Karpas-422 (cell line): ENCODE measurements around the gene TTC3. TPM values are rescaled to one million over a fixed set of nuclear protein-coding genes. Genes with fewer than 3 reads are reported as not detected.
"Not testable (repeated sequence)": the region's sequence is repeated elsewhere in the genome, so short reads cannot be mapped to it uniquely, and the experiment has no call there.

ENCODE experiments used
- DNase-seq: peaks from one replicate; pipeline ENCODE4 v3.0.0-alpha.2; 2015
- H2AFZ ChIP-seq: fragments of 200-600 bp; sonication (generic); 2 replicates; pipeline ENCODE4 v1.6.1; 2014; ENCODE audit warnings: antibody characterized with exemption, low read length, mixed read lengths
- H3K27ac ChIP-seq: fragments of 200-600 bp; sonication (generic); 2 replicates; pipeline ENCODE4 v1.5.1; 2014; ENCODE audit warnings: mild to moderate bottlenecking, low read length, moderate library complexity
- H3K27me3 ChIP-seq: fragments of 200-600 bp; sonication (generic); 2 replicates; pipeline ENCODE4 v1.6.1; 2014; ENCODE audit warnings: low read length, mixed read lengths
- H3K36me3 ChIP-seq: fragments of 200-600 bp; sonication (generic); 2 replicates; pipeline ENCODE4 v1.6.1; 2014; ENCODE audit warnings: low read length, mixed read lengths; ENCODE audit not compliant: insufficient read depth
- H3K4me1 ChIP-seq: fragments of 200-600 bp; sonication (generic); 2 replicates; pipeline ENCODE4 v1.6.1; 2014; ENCODE audit warnings: mild to moderate bottlenecking, low read length, mixed read lengths
- H3K4me2 ChIP-seq: fragments of 200-600 bp; sonication (generic); 2 replicates; pipeline ENCODE4 v1.6.1; 2014; ENCODE audit warnings: low read length, low read depth, mild to moderate bottlenecking; ENCODE audit not compliant: poor library complexity, severe bottlenecking
- H3K4me3 ChIP-seq: fragments of 200-600 bp; sonication (generic); 2 replicates; pipeline ENCODE4 v1.5.1; 2014; ENCODE audit warnings: mild to moderate bottlenecking, antibody characterized with exemption, low read length, mixed read lengths
- H3K79me2 ChIP-seq: fragments of 200-600 bp; sonication (generic); 2 replicates; pipeline ENCODE4 v1.6.1; 2014; ENCODE audit warnings: mild to moderate bottlenecking, low read length, mixed read lengths
- H3K9ac ChIP-seq: fragments of 200-600 bp; sonication (generic); 2 replicates; pipeline ENCODE4 v1.6.0; 2014; ENCODE audit warnings: low read length
- H3K9me2 ChIP-seq: fragments of 200-600 bp; sonication (generic), shearing (Covaris generic); replicated peaks from 2 replicates; pipeline ENCODE4 v1.6.0; 2014; ENCODE audit warnings: mild to moderate bottlenecking, low read length, moderate library complexity; ENCODE audit not compliant: insufficient read depth
- H3K9me3 ChIP-seq: fragments of 300-700, 200-600 bp; sonication (generic); 2 replicates; pipeline ENCODE4 v1.6.1; 2014; ENCODE audit warnings: low read length, mixed read lengths
- H4K20me1 ChIP-seq: fragments of 200-600 bp; sonication (generic); 2 replicates; pipeline ENCODE4 v1.6.1; 2014; ENCODE audit warnings: mild to moderate bottlenecking, antibody characterized with exemption, low read length, low read depth; ENCODE audit not compliant: insufficient read depth
- total RNA-seq: library from RNA; depleted of rRNA; stranded (reverse); fragments of >200 nt; shearing (Covaris generic); gene quantifications from 2 replicates; pipeline ENCODE4 v1.2.3, GENCODE V29; 2014; ENCODE audit warnings: low replicate concordance

TTC3 gene
- total RNA-seq, 1 experiment from 2014 or later: 204 TPM

DNA sequence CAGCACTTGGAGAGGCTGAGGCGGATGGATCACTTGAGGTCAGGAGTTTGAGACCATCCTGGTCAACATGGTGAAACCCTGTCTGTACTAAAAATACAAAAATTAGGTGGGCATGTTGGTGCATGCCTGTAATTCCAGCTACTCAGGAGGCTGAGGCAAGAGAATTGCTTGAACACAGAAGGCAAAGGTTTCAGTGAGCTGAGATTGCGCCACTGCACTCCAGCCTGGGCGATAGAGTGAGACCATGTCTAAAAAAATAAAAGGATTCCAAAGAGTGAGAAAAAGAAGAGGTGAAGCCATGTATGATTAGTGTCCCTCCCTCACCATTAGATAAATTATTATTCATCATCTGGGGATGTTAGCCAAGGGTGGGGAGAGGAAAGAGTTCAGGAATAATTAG, 29.7 kb downstream of the TTC3 start:
- DNase-seq, H3K4me1 ChIP-seq: not testable (repeated sequence)
- H3K79me2 ChIP-seq: peaks cover 80% of the 10 kb centered on the region

DNA sequence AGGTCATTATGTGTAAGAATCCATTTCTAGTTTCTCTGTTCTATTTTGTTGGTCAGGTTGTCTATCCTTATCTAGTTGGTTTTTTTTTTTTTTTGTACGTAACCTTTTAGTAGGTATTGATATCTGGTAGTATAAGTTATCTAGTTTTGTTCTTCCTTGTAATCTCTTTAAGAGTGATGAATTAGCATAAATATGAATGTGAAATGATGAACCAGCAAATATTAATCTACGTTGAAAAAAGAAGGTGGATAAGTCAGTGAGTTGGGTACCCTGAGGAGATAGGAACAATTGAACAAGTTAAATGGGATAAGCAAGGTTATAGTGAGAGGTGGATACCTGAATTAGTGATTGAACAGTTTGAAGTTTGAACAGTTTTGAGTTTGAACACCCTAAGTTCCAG, 33.9 kb downstream of the TTC3 start:
- Histone ChIP-seq H3K4me3 (no peak overlapping the region), H3K9ac (no peak overlapping the region), H4K20me1 (no peaks in the 10 kb centered on the region), H3K4me1 (no peaks in the 10 kb centered on the region), H3K36me3 (peaks cover 28% of the 10 kb centered on the region), H3K9me3 (no peaks in the 10 kb centered on the region), H3K4me2 (no peak overlapping the region), H3K79me2 (peaks cover 61% of the 10 kb centered on the region), H3K27me3 (no peaks in the 10 kb centered on the region), H3K9me2 (no peaks in the 10 kb centered on the region), H2AFZ (no peak overlapping the region), H3K27ac (no peak overlapping the region)
- DNase-seq: no peak

More for the DNA sequence above, 29.7 kb downstream of the TTC3 start:
- H3K9ac ChIP-seq, H2AFZ ChIP-seq, H3K4me3 ChIP-seq, H3K27me3 ChIP-seq, H3K27ac ChIP-seq, H3K9me2 ChIP-seq, H3K9me3 ChIP-seq, H4K20me1 ChIP-seq, H3K4me2 ChIP-seq: not testable (repeated sequence)
- peaks cover 45% of the 10 kb centered on the region for H3K36me3 ChIP-seq

DNA sequence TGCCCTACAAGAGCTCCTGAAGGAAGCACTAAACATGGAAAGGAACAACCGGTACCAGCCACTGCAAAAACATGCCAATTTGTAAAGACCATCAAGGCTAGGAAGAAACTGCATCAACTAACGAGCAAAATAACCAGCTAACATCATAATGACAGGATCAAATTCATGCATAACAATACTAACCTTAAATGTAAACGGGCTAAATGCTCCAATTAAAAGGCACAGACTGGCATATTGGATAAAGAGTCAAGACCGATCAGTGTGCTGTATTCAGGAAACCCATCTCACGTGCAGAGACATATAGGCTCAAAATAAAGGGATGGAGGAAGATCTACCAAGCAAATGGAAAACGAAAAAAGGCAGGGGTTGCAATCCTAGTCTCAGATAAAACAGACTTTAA, 38.0 kb downstream of the TTC3 start:
- not testable (repeated sequence) for H3K9me3 ChIP-seq, DNase-seq, H3K4me3 ChIP-seq, H3K9ac ChIP-seq, H3K27ac ChIP-seq, H3K4me2 ChIP-seq, H3K9me2 ChIP-seq, H3K4me1 ChIP-seq, H3K27me3 ChIP-seq, H2AFZ ChIP-seq, H4K20me1 ChIP-seq
- H3K36me3 ChIP-seq: peaks cover 23% of the 10 kb centered on the region
- H3K79me2 ChIP-seq: peaks cover 25% of the 10 kb centered on the region

DNA sequence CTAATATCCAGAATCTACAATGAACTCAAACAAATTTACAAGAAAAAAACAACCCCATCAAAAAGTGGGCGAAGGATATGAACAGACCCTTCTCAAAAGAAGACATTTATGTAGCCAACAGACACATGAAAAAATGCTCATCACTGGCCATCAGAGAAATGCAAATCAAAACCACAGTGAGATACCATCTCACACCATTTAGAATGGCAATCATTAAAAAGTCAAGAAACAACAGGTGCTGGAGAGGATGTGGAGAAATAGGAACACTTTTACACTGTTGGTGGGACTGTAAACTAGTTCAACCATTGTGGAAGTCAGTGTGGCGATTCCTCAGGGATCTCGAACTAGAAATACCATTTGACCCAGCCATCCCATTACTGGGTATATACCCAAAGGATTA, 41.2 kb downstream of the TTC3 start:
- H3K4me2 ChIP-seq, H3K27ac ChIP-seq, H3K9me2 ChIP-seq, H4K20me1 ChIP-seq, H3K9me3 ChIP-seq, H3K4me3 ChIP-seq, H3K27me3 ChIP-seq, DNase-seq, H3K9ac ChIP-seq, H3K4me1 ChIP-seq, H2AFZ ChIP-seq: not testable (repeated sequence)
- Histone ChIP-seq H3K79me2 (peaks cover 19% of the 10 kb centered on the region), H3K36me3 (peaks cover 11% of the 10 kb centered on the region; the same call in 1 of the 2 replicates)

DNA sequence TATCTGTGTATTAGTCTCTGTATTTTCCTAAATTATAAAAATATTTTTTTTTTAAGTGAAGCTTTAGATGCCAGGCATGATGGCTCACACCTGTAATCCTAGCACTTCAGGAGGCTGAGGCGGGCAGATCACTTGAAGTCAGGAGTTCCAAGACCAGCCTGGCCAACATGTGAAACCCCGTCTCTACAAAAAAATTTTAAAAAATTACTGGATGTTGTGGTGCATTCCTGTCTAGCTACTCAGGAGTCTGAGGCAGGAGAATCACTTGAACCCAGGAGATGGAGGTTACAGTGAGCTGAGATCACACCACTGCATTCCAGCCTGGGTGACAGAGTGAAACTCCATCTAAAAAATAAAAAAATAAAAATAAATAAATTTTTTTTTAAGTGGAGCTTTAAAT, 43.4 kb downstream of the TTC3 start:
- not testable (repeated sequence) for H3K27me3 ChIP-seq, H3K27ac ChIP-seq, H3K9me3 ChIP-seq, H3K4me2 ChIP-seq, H3K9me2 ChIP-seq, DNase-seq, H4K20me1 ChIP-seq, H3K4me1 ChIP-seq, H3K9ac ChIP-seq, H2AFZ ChIP-seq, H3K4me3 ChIP-seq
- Histone ChIP-seq H3K36me3 (peaks cover 13% of the 10 kb centered on the region; the same call in 1 of the 2 replicates), H3K79me2 (peaks cover 37% of the 10 kb centered on the region)

DNA sequence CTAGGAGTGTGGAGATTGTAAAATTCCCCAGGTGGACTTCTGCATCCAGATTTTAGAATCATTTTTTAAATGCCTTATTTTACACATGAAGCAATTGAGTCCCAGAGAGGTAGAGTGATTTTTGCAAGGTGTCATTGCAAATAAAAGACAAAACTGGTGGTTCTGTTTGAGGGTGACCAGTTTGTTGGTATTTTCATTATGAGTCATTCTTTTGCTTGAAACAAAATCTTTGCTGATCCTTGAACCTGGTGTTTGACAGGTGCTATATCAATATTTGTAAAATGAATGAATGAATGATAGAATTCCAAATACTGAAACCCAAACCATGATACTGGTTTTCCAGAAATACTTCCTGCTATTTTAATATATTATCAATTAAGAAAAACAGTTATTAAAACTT, 44.1 kb downstream of the TTC3 start:
- Histone ChIP-seq H3K36me3 (peaks cover 18% of the 10 kb centered on the region; the same call in 1 of the 2 replicates), H4K20me1 (no peaks in the 10 kb centered on the region), H3K9me3 (no peaks in the 10 kb centered on the region), H3K9me2 (no peaks in the 10 kb centered on the region), H3K4me2 (no peak overlapping the region), H3K79me2 (peaks cover 37% of the 10 kb centered on the region), H3K4me1 (no peaks in the 10 kb centered on the region), H3K9ac (no peak overlapping the region), H2AFZ (no peak overlapping the region), H3K27ac (no peak overlapping the region), H3K4me3 (no peak overlapping the region), H3K27me3 (no peaks in the 10 kb centered on the region)
- no peak for DNase-seq

DNA sequence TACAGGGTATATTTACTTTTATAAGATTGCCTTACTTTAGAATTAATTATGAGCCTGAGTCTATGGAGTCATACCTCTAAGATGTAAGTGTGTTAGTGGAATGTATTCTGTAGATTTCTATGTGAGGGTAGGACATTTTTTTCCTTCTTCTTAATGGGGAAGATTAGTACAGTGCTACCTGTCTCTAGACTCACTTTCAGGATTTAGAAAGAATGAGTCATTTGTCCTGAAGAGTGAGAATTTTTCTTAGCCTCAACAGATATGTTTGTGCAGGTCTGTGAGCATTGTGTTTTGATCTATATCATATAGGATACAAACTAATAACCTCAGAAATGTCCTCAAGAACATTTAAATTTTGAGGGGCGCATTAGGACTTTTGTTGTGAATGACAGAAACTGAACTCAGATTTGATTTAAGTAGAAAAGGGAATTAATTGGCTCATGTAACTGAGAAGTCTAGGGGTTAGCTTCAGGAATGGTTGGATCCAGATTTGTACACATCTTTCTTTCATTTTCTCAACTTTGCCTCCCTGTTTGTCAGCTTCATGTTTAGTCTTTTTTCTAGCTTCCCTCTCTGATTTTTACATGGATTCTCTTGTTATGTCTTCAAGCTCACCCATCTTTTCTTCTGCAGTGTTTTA, 45.3 kb downstream of the TTC3 start:
- no peaks in the 10 kb centered on the region for H4K20me1 ChIP-seq
- DNase-seq: no peak

DNA sequence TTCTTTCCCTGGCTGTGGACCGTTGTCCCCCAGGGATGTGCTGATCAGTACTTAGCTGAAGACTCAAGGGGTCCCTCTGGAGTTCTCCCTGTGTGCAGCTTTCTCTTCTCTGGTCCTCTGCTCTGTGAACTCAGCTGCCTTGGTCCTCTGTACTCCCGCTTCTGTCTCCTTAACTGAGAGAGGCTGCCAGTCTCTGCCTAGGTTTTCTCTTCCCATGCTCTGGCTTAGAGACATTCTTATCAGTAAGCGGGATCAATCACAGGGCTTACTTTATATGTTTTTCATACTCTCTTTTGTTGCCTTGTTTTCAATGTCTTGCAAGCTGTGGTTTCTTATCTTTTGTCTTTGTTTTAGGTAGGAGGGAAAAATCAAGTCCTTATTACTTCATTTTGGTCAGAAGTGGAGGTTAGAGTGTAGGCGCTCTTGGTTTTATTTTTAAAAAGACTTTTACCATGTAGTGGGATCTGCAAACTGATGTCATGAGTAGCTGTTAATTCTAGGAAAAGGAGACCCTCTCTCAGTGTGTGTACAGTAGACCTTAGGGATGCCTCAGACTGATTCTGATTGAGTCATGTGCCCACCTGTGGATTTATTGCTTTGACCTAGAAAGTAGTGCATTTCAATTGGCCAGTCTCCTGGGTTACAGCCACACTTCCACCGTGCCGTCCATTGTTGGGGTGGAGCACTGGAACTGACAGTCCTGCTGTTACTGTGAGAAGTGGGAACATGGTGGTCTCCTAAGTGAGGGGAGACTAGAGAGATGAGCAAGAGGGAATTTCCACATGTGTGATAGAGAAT, 46.6 kb downstream of the TTC3 start:
- Histone ChIP-seq H3K27ac (no peak overlapping the region), H2AFZ (no peak overlapping the region), H3K4me3 (no peak overlapping the region), H3K79me2 (peaks cover 42% of the 10 kb centered on the region), H4K20me1 (no peaks in the 10 kb centered on the region), H3K9me3 (no peaks in the 10 kb centered on the region), H3K36me3 (peaks cover 22% of the 10 kb centered on the region; the same call in 1 of the 2 replicates), H3K9me2 (no peaks in the 10 kb centered on the region), H3K4me2 (no peak overlapping the region), H3K4me1 (no peaks in the 10 kb centered on the region), H3K27me3 (no peaks in the 10 kb centered on the region), H3K9ac (no peak overlapping the region)
- no peak for DNase-seq

More for the DNA sequence above, 45.3 kb downstream of the TTC3 start:
- H3K9me3 ChIP-seq: no peaks in the 10 kb centered on the region
- no peak overlapping the region for H3K4me3 ChIP-seq
- no peak overlapping the region for H2AFZ ChIP-seq
- no peak overlapping the region for H3K4me2 ChIP-seq
- no peaks in the 10 kb centered on the region for H3K27me3 ChIP-seq
- peaks cover 41% of the 10 kb centered on the region for H3K79me2 ChIP-seq
- no peak overlapping the region for H3K9ac ChIP-seq
- no peak overlapping the region for H3K27ac ChIP-seq
- no peaks in the 10 kb centered on the region for H3K4me1 ChIP-seq
- no peaks in the 10 kb centered on the region for H3K9me2 ChIP-seq
- peaks cover 18% of the 10 kb centered on the region; the same call in 1 of the 2 replicates for H3K36me3 ChIP-seq
